Stimulated activated CD8-positive, alpha-beta memory T cell treated with anti-CD3 and anti-CD28 coated beads, Interleukin-4, amount 100 ng/mL, for 1 hour (primary cell): ENCODE data around the gene CCNE1.
"Not testable (repeated sequence)": the region's sequence is repeated elsewhere in the genome, so short reads cannot be mapped to it uniquely, and the experiment has no call there.

Experiments used
- DNase-seq, 2 donors: peaks; one replicate each; pipeline ENCODE4 v3.0.0-alpha.2; 2020; ENCODE audit warnings: low read depth in 2 of 2, low spot score in 1 of 2

CCNE1 gene

DNA sequence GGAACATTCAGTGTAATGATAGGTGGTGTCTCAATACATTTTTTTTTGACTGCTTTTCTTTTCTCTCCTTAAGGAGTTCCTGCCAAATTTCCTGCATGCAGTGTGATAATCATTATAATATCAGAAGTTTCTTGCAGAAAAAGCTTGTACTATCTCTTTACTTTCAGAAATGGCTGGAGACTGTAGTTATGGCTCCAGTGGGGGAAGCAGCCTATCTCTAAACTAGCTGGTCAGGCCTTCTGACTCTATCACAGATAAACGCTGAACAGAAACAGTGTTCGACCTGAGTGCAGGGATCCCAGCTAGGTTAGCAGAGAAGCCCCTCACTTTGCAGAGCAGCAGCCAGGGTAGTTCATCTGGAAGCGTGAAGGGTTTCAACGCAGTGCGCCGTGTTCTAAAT is 1.9 kb downstream of the CCNE1 start:
- DNase-seq, result no peak

- no peak for DNase-seq
Observed at GRCh38 chr19:29815231-29815630, 3.4 kb downstream of the CCNE1 start.

DNA sequence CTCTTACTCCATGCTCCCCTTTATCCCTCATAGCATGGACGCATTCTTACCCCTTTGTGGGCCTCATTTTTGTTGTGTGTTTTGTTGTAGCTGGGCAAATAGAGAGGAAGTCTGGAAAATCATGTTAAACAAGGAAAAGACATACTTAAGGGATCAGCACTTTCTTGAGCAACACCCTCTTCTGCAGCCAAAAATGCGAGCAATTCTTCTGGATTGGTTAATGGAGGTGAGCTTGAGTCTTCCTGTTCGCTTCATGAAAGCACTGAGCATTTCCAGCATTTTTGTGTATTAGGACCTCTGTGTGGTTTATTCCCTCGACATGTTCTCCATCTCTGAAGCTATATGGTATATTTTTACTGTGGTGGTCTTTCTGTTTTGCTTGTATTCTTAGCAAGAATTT is 5.5 kb downstream of the CCNE1 start:
- DNase-seq, result no peak

DNA sequence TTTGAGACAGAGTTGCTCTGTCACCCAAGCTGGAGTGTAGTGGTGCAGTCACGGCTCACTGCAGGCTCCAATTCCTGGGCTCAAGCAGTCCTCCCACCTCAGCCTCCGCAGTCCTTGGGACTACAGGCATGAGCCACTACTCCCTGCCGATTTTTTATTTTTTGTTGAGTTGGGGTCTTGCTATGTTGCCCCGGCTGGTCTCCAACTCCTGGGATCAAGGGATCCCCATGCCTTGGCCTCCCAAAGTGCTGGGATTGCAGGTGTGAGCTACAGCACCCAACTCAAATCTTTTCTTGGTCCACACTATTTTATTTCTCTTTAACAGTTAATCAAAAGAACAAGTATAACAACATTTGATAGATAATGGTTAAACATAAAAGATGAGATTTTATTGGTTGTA is 7.5 kb downstream of the CCNE1 start:
- no peak for DNase-seq

DNA sequence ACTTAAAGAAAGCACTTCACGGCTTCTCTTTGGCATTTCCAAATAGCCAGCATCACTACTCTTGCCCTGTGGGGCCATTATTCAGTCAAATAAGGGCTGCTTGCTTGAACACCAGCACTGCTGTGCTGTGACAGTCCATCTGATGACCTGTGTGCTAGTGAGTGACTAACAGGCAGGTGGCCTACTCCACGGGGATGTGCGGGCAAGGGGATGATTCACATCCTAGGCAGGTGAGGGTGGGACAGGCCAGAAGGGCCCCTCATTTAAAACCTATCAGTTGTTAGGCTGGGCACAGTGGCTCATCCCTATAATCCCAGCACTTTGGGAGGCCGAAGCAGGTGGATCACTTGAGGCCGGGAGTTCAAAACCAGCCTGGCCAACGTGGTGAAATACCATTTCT is 8.2 kb downstream of the CCNE1 start:
- no peak for DNase-seq

DNA sequence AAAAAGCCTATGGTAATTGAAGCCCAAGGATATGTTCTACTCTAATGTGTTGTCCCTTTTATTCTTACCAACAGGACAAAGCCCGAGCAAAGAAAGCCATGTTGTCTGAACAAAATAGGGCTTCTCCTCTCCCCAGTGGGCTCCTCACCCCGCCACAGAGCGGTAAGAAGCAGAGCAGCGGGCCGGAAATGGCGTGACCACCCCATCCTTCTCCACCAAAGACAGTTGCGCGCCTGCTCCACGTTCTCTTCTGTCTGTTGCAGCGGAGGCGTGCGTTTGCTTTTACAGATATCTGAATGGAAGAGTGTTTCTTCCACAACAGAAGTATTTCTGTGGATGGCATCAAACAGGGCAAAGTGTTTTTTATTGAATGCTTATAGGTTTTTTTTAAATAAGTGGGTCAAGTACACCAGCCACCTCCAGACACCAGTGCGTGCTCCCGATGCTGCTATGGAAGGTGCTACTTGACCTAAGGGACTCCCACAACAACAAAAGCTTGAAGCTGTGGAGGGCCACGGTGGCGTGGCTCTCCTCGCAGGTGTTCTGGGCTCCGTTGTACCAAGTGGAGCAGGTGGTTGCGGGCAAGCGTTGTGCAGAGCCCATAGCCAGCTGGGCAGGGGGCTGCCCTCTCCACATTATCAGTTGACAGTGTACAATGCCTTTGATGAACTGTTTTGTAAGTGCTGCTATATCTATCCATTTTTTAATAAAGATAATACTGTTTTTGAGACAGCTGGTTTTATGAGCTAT is 12.0 kb downstream of the CCNE1 start:
- no peak for DNase-seq

DNA sequence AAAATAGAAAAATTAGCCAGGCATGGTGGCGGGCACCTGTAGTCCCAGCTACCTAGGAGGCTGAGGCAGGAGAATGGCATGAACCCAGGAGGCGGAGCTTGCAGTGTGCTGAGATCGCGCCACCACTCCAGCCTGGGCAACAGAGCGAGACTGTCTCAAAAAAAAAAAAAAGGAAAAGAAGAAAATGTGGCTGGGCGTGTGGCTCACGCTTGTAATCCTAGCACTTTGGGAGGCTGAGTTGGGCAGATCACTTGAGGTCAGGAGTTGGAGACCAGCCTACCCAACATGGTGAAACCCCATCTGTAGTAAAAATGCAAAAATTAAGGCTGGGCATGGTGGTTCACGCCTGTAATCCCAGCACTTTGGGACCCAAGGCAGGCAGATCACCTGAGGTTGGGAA is 13.5 kb downstream of the CCNE1 start:
- not testable (repeated sequence) for DNase-seq

GRCh38 chr19:29831041-29831548 is 19.3 kb downstream of the CCNE1 start:
- peak in 1 of 2 donors; percentile 22 for DNase-seq

GRCh38 chr19:29831686-29832085 is 19.9 kb downstream of the CCNE1 start:
- DNase-seq, result no peak

DNA sequence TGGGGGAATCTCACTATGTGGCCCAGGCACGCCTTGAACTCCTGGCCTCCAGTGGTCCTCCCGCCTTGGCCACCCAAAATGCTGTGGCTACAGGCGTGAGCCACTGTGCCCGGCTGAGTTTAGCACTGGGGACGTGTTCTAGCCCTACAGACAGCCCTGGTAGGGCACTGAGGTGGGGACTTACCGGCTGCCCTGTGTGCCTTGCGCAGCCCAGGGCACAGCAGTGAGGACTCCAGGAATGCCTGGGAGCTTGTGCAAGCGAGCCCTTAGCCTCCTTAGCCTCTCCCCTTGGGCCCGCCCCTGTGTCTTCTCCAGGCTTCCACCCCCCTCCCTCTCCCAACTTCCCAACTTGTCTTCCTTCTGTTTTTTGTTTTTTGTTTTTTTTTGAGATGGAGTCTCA is 21.0 kb downstream of the CCNE1 start:
- no peak for DNase-seq

GRCh38 chr19:29833614-29834261 is 21.9 kb downstream of the CCNE1 start:
- no peak for DNase-seq

DNA sequence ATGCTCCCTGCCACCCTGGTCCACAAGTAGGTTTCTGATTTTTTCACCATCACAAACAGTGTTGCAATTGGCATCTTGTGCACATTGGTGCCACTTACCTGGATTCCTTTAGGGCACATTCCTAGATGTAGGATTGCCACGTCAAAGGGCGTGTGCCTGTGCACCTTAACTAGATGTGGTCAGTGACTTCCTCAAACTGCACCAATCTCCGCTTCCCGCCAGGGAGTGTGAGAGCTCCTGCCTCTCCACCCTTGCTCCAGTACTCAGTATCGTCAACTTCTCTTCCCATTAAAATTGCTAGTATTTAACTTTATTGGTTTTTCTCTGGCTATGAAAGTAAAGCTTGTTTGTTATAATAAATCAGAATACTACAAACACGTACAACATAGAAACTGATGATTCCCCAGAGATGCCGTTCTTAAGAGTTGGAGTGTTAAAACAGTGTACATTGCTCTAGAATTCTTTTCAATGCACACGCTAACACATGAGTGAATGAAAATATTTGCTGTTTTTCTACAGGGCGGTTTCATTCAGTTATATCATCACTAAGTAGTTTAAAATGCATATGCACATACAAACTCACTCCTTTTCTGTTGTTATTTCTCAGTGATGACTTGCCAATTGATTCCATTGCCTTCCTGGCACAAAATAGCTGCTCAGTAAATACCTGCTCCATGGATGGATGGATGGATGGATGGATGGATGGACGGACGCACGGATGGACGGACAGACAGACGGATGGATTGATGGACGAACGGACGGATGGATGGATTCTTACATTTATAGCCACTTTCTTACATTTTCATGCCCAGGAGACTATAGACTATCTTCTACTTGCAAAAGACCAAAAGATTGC is 23.4 kb downstream of the CCNE1 start:
- DNase-seq, result no peak

DNA sequence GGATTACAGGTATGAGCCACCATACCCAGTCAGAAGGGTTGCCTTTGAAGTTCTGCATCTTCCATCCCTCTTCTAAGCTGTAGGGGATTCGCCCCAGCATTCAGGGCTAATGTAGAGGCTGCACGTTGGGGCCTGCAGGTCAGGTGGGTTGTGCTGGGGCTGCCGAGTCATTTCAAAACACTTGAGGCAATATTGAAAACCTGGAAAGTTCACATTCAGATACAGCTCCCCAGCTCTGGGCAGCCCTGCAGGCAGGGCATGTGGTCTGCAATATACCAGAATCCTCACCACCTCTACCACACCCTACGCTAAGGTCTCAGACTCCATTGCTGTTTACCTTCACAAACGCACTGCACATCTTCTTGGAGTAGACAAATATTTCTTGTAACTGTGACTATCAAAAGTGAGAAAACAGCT is 24.6 kb downstream of the CCNE1 start:
- no peak for DNase-seq

DNA sequence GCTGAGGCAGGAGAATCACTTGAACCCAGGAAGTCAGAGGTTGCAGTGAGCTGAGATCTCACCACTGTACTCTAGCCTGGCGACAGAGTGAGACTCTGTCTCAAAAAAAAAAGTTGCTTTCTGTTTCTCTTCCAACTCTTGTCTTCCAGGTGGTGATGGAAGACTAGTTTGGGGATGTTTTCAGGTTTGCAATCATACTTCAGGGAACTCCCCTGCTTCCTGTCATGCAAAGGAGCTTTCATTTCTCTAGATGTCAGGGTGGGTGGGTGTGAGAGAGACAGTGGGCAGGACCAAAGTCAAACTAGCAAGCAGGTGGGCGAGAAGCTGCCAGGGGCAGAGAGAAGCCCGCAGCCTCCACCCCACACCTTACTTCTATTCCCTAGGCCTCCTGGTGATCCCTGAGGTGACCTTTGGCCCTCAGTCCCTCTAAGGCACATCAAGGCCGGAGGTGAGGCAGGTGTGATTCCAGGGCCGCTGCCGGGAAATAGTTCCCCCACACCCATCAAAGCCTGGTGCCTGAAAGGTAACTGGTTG is 25.7 kb downstream of the CCNE1 start:
- no peak for DNase-seq

- no peak for DNase-seq
Observed at GRCh38 chr19:29837996-29838395, 26.2 kb downstream of the CCNE1 start.

- DNase-seq, result no peak
Observed at GRCh38 chr19:29840066-29840950, 28.5 kb downstream of the CCNE1 start.

DNA sequence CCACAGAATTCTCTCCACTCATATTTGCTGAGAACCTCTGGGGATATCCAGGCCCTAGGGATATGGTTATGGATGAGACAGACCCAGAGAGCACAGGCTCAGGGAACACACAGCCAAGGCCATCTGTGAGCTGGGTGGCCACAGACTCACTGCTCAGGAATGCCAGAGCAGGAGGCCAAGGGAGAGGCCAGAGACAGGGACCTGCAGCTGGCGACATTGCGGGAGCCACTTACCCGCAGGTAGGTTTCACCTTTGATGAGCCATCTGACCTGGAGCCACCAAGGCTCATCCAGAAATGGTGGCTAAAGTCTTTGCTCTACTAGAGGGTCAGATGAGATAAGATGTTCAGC is 29.4 kb downstream of the CCNE1 start:
- no peak for DNase-seq

DNA sequence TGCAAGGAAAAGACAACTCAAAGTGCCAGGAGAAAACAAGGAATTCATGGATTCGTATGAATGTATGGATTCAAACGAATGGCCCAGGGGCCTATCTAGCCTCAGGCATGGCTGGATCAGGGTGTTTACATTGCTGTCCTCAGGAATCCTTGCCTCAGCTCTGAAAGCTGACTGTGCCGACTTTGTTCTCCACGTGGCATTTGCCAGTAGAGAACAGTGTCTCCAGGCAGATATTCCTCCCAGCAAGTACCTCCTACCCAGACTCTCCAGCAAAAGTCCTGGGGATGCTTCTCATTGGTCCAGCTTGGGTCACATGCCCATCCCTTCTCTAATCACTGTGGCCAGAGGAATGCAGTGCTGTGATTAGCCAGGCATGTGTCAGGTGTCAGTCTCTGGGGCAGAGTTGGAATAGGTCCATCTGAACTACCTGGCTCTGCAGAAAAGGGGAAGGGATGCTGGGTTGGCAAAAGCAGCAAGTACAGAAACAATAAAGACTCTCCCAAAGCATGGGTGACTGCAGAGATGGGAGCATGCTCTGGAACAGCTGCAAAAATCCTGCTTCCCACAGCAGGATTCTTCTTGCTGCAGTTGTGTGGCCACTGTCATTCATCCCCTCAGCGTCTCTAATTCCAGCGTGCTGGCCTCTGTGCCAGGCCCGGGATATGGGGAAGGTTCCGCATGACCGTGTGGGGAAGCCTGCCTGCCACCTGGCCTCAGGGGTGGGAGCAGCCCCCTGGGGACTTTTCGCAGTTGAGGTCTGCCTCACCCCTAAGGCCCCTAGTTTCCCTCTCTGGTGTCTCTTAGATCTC is 30.0 kb downstream of the CCNE1 start:
- no peak for DNase-seq

DNA sequence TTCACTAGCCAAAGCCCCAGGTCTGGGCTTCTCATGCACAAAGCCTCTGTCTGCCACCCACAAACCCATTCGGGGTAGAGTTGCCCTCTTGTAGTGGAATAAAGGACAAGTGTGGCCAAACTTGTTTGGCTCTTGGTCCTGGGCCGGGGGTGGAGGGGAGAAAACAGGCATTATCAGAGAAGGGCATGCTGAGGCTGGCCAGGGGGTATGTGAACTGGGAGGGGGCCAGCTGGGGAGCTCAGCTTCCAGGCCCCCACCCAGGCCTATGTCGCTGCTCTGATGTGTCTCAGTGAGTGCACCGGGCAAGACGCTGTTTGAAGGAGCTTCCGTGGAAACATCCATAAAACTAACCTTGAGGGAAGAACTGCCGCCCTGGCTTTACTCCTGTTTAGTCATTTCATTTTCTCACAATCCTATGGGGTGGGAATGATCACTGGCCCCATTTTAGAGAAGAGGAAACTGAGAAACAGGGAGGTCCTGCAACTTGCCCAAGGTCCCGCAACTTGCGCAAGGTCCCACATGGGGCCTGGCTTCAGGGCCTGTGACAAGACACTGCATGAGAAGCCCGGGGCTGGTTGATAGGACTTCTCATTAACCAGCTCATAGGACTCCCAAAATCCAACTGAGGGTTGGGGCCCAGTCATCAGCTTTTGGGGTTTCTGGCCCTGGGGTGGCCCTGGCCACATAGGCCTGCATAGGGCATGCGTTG is 30.8 kb downstream of the CCNE1 start:
- no peak for DNase-seq
